HG03066 (cell line): ENCODE results near the gene KISS1.
"Not testable (repeated sequence)": the region's sequence is repeated elsewhere in the genome, so short reads cannot be mapped to it uniquely, and the experiment has no call there.

ENCODE experiments used
- ATAC-seq: cut with Tn5 transposase; IDR thresholded peaks from one replicate; pipeline ENCODE4 v1.9.1; 2021; ENCODE audit warnings: low read depth; ENCODE audit not compliant: unreplicated experiment

The KISS1 gene, protein sequence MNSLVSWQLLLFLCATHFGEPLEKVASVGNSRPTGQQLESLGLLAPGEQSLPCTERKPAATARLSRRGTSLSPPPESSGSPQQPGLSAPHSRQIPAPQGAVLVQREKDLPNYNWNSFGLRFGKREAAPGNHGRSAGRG

DNA sequence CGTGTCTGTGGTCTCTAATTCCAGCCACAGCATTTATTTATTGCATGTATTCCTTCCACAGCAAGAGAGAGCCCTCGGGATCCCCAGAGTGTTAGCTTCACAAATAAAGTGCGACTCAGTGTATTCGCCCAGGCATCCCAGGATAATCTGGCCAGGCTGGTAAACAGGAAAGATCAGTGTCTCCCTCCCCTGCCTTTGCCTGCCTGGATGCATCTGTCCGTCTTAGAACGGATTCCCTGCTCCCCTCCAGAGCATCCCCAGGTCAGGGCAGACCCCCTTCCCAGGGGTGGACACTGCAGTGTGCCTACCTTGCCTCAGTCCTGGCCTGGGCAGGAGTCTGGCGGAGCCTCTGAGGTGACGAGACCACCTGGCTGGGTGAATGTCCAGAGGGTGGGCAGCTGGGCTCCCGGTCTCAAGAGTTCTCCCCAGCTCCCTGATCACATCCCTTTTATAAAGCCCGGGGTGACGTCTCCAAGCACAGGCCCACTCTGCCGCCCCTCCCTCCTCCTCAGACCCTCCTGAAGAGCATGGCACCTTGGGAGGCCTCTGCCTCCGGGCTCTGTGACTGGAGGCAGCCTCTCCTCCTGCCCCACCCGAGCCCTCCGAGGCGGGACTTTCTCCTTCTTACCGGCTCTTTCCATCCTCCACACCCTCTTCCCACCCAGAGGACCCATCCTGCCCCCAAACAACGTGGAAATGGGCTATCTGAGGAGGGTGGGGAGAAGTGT lies at the start of gene KISS1:
KISS1 (minus strand) TSS at position 424 of the 728 bp plus-strand sequence. CDS start 3,615 bp downstream, outside the sequence.
- ATAC-seq = no peak

DNA sequence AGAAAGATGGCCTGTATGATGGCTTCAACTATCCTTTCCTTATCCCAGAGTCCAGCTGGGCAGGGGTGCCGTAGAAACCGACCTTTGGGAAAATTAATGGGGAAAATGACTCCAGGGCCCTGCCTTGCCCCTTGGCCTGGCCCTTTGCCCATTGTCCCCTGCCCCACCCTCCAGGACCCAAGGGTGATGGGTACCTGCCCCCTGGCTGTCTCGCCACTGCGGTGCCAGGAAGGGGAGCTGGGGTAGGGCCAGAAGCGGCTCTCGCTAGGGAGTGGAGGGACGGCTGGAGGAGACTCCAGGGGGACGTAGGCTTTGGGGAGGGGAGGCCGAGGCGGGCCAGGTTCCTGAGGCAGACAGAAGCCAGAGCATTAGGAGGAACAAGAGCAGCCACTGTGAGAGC lies 46.6 kb upstream of the KISS1 start:
- ATAC-seq = no peak

GRCh38 chr1:204241914-204242313 lies 45.6 kb upstream of the KISS1 start:
- no peak for ATAC-seq

DNA sequence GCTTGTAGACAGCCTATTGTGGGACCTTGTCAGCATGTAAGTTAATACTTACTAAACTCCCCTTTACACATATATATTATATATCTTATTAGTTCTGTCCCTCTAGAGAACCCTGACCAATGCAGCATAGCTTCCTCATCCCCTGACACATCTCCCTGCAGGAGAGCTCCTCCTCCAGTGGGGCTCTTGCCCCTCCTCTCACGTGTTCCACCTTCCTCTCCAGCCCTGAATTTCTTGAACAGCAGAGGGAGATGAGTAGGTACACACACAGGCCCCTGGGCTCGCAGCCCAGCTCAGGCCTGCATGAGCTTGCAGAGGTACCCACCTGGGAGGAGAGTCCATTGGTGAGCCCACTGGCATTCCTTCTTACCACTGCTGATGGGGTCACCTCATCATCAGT lies 44.8 kb upstream of the KISS1 start:
- ATAC-seq = no peak

DNA sequence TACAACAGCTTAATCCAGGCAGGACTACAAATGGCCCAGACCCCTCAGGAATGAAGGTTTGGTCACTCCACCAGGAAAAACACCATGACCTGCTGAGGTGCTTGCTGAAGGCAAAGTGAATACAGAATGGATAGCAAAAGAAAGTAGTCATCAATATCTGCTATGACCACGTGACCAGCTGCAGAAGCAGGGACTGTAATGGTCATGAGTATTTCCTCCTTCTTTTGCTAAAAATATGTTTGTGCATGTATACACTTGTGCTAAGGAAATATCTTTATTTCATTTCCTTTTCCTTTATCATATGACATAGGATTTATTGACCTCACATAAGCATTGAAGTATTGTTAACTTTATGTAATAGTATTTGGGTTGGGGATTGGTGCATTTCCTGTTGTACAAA lies 43.9 kb upstream of the KISS1 start:
- no peak for ATAC-seq

GRCh38 chr1:204239401-204239800 lies 43.1 kb upstream of the KISS1 start:
- not testable (repeated sequence) for ATAC-seq

- ATAC-seq = not testable (repeated sequence)
Observed at GRCh38 chr1:204238520-204238919, 42.2 kb upstream of the KISS1 start.

DNA sequence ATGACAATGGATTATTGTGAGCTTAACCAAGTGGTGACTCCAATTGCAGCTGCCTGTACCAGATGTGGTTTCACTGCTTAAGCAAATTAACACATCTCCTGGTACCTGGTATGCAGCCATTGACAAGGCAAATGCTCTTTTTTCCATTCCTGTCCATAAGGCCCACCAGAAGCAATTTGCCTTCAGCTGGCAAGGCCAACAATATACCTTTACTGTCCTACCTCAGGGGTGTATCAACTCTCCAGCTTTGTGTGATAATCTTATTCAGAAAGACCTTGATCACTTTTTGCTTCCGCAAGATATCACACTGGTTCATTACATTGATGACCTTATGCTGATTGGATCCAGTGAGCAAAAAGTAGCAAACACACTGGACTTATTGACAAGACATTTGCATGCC lies 41.2 kb upstream of the KISS1 start:
- ATAC-seq = not testable (repeated sequence)

GRCh38 chr1:204232526-204232925 lies 36.2 kb upstream of the KISS1 start:
- ATAC-seq = no peak

- ATAC-seq = no peak
Observed at GRCh38 chr1:204230211-204230610, 33.9 kb upstream of the KISS1 start.

GRCh38 chr1:204228896-204229295 lies 32.6 kb upstream of the KISS1 start:
- ATAC-seq = no peak

DNA sequence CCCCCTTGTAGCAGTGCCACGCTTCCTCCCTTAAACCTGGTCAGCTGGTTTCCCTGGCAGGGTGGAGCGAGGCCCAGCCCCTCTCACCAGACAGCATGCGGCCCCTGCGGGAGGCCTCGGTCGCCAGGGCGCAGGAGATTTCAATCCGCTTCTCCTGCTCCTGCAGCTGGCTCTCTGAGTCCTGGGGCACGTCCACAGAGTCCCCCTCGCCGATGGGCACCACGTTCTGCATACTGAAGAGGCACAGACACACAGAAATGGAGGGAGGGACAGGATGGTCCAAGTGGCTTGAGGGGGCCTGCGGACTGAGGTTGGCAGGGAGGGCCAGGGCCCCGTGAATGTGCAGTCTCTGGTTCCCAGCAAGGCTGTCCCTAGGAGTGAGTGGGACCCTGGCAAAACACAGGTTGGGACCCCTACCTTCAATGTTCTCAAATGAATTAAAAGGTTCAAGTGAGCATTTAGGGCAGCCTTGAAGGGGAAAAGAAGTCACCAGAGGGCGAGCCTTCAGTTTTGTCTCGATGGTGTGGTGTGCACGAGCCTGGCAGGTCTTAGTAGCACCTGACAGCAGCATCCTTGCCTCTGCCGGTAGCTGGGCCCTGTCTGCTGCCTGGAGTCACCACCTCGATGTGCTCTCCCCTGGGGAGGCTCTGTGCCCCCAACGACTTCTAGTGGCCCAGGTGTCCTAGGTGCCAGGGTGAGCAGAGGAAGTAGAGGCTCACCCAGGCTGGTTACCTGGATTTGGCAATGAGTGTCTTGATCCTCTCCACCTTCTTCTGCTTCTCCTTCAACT lies 31.9 kb upstream of the KISS1 start:
- no peak for ATAC-seq

DNA sequence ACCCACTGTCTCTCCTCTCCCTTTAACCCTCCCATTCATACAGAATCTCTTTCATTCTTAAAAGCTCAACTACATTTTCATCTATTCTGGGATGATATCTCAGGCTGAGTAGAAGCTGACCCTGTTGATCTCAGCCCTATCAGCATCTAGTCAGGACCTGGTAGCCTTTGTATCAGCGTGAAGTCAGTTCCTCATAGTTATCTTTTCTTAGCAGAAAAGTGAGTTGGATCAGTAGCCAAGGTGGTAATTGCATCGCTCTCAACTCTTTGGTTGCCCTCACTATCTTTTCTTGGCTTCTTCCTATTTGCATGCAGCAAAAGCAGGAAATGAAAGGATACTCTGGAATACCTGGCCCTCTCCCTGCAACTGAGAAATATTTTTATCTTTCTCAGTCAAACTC lies 31.1 kb upstream of the KISS1 start:
- ATAC-seq = no peak

DNA sequence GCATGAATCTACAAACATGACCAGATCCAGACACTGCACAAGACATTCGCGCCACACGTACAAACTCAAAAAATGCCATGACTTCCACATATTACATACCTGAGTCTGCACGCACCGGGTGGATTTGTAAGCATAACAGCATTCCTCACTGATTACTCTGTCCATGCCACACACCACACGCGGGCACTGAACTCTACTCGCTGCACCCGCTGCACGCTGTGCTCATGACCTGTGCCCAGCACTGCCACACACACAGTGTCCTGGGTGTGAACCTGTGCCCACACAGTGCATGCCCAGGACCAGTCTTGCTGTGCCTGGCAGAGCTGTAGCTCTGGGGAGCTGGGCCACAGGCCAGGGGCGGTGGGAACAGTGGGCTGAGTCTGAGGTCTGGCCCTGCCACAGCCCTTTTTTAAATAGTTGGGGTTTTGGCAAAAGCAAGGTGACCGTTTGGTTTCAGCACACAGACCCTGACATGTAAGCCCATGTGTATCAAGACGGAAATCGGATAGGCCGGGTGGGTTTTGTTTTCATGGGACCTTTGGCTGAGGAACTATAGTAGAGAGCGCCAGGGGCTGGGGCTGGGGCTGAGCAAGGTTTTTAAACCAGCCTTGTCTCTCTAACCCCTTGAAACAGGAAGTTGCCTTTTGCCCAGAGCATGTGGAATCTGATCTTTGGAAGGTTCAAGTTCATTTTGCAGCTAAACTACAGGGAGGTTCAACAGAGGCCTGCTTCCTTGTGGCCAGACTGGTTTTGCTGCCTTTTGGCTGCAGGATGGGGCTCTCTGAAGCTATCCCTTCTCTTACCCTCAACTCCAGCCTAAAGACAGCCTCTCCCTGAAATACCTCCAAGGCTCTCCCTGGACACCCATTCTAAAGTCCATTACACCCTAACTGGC lies 29.8 kb upstream of the KISS1 start:
- no peak for ATAC-seq

GRCh38 chr1:204224655-204225054 lies 28.4 kb upstream of the KISS1 start:
- no peak for ATAC-seq

DNA sequence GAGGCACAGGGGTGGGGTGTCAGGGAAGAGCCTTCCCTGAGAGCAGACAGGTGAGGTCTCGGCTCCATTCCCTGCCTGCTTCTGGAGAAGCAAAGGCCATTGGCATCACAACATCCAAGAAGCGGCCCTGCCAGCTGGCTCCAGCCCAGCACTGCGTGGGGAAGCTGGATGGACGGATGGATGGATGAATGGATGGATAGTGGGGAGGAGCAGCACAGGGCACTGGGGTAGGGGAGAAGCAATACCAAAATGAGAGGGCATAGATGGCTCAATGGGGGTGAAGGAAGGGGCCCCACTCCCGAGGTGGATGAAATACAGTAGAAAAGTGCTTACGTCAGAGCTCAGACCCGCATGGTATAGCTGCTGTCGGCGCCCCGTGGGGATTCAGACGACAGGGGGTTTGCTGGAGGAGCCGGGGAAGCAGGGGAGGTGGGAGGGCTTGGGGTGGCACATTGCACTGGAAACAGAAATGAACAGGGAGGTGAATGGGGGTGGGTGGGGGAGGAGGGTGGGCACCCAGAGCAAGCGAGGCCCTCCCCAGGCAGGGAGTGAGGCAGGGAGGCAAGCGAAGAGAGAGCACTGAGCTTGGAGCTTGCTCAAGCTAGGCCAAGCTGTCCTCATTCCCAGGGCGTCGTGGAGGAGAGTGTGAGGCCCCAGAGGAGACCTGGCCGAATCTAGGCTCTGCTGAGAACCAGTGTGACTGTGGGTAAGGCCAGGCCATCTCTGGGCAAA lies 27.0 kb upstream of the KISS1 start:
- ATAC-seq = no peak

GRCh38 chr1:204222764-204223055 lies 26.4 kb upstream of the KISS1 start:
- no peak for ATAC-seq

DNA sequence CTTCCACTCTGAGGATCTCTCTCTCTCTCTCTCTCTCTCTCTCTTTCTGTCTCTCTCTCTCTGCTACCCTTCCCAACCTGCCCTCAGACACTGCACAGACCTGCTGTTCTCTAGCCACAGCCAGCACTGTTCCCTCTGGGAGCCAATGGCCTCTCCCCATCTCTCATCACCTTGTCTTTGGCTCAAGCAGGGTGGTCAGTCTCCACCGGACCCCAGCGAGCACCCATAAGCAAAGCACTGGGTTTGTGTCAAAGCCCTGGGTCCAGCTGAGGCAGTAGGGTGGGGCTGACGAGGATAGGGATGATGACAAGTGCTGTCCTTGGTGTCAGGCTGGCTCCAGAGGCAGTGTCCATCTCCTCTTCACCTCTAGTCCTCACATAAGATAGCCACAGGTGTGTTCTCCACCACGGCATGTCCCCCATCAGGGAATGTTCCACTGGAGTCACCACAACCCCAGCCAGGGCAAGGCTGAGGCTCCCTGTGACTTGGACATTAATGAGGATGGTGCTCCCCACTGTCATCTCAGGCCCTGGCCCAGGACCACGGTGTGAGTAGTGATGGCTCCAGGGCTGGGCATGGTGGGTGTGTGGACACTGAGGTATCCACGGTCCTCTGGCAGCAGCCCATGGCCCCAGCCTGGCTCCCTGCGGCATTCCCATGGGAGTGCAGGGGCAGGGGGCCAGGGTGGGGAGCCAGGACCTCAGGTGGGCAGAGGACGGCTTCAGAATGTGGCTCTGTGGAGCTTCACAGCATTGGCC lies 25.9 kb upstream of the KISS1 start:
- ATAC-seq = no peak

- ATAC-seq = no peak
Observed at GRCh38 chr1:204221271-204221670, 25.0 kb upstream of the KISS1 start.
